B cell (primary cell): ENCODE data around the gene SELENOP. TPM values are rescaled to one million over a fixed set of nuclear protein-coding genes. Genes with fewer than 3 reads are reported as not detected.

Experiments used
- ATAC-seq: fragments of 200-7000 bp; cut with Tn5 transposase; one replicate; pipeline ENCODE4 v1.10.0; 2021; ENCODE audit warnings: low read depth, mild to moderate bottlenecking, moderate number of reproducible peaks, moderate library complexity
- CTCF ChIA-PET: fragments of 350-600 bp; sonication (Branson Sonifier 250); formaldehyde crosslinking; loops from one replicate; lab custom pipeline; 2021; ENCODE audit warnings: antibody characterized with exemption, inconsistent platforms; lab: Charles Lee
- POLR2A ChIA-PET: fragments of 350-600 bp; sonication (Branson Sonifier 250); formaldehyde crosslinking; loops from one replicate; lab custom pipeline; 2021; ENCODE audit warnings: antibody characterized with exemption; lab: Charles Lee
- DNase-seq: peaks from one replicate; pipeline ENCODE4 v3.0.0; 2013
- H2AFZ ChIP-seq: 2 replicates; pipeline ENCODE4 v1.6.1; 2012; ENCODE audit warnings: mild to moderate bottlenecking, low read depth, low read length; ENCODE audit not compliant: insufficient read depth, poor library complexity, severe bottlenecking
- H3K27ac ChIP-seq, 2 donors: 1 replicate in 1 of 2; 2 replicates in 1 of 2; pipeline ENCODE4 v1.5.1; 2012 to 2013; ENCODE audit warnings: low read length in 2 of 2, mild to moderate bottlenecking in 2 of 2, moderate library complexity in 1 of 2
- H3K27me3 ChIP-seq, 4 experiments: fragments of 200-600 bp in 1 of 4; sonication (generic) in 1 of 4; replicated peaks in 1 of 4; 1 replicate in 2 of 4; 2 replicates in 2 of 4; pipeline versions ENCODE4 v1.6.1 to v1.7.0; 2013 to 2016; ENCODE audit warnings: low read length in 3 of 4, mild to moderate bottlenecking in 2 of 4, mixed read lengths in 1 of 4, moderate library complexity in 1 of 4; ENCODE audit not compliant: insufficient read depth in 4 of 4, control insufficient read depth in 3 of 4; ENCODE audit errors: control extremely low read depth in 1 of 4
- H3K36me3 ChIP-seq, 2 experiments: replicated peaks in 1 of 2; 1 replicate in 1 of 2; 2 replicates in 1 of 2; pipeline versions ENCODE4 v1.6.1 to v1.7.1; 2013; ENCODE audit warnings: low read length in 1 of 2; ENCODE audit not compliant: insufficient read depth in 2 of 2, control insufficient read depth in 1 of 2; ENCODE audit errors: control extremely low read depth in 1 of 2, extremely low read depth in 1 of 2
- H3K4me1 ChIP-seq, 2 donors: fragments of 200-600 bp in 1 of 2; sonication (generic) in 1 of 2; 1 replicate in 1 of 2; 2 replicates in 1 of 2; pipeline versions ENCODE4 v1.5.1 to v1.6.1; 2013 to 2017; ENCODE audit warnings: low read length in 2 of 2; ENCODE audit not compliant: control insufficient read depth in 2 of 2, insufficient read depth in 2 of 2
- H3K4me2 ChIP-seq: replicated peaks from 2 replicates; pipeline ENCODE3; 2012; ENCODE audit warnings: mild to moderate bottlenecking, low read depth, low read length; ENCODE audit not compliant: poor library complexity, severe bottlenecking
- H3K4me3 ChIP-seq, 5 experiments: fragments of 200-600 bp in 1 of 5; sonication (generic) in 1 of 5; 1 replicate in 3 of 5; 2 replicates in 2 of 5; pipeline versions ENCODE4 v1.5.1 to v1.7.0; 2011 to 2016; ENCODE audit warnings: low read length in 4 of 5, mild to moderate bottlenecking in 4 of 5, low read depth in 2 of 5, control low read depth in 1 of 5, moderate library complexity in 1 of 5; ENCODE audit not compliant: insufficient read depth in 1 of 5; ENCODE audit errors: control extremely low read depth in 1 of 5, extremely low read depth in 1 of 5
- H3K79me2 ChIP-seq: fragments of 200-600 bp; sonication (generic); one replicate; pipeline ENCODE4 v1.6.0; 2016; ENCODE audit warnings: low read length; ENCODE audit not compliant: control insufficient read depth, insufficient read depth
- H3K9ac ChIP-seq: fragments of 200-600 bp; sonication (generic); 2 replicates; pipeline ENCODE4 v1.6.1; 2017; ENCODE audit warnings: mild to moderate bottlenecking, low read length, moderate library complexity
- H3K9me3 ChIP-seq, 3 donors: one replicate each; pipeline versions ENCODE4 v1.6.1 to v1.7.1; 2013; ENCODE audit warnings: low read length in 2 of 3; ENCODE audit not compliant: control insufficient read depth in 2 of 3, insufficient read depth in 1 of 3; ENCODE audit errors: control extremely low read depth in 1 of 3
- H4K20me1 ChIP-seq: 2 replicates; pipeline ENCODE4 v1.6.0; 2012; ENCODE audit warnings: mild to moderate bottlenecking, low read length; ENCODE audit not compliant: insufficient read depth, control insufficient read depth, poor library complexity, severe bottlenecking
- H3K27ac Mint-ChIP-seq: one replicate; pipeline ENCODE4 v1.8.0; 2021; ENCODE audit warnings: mixed read lengths
- H3K27me3 Mint-ChIP-seq: one replicate; pipeline ENCODE4 v1.8.0; 2021; ENCODE audit warnings: mixed read lengths
- H3K4me1 Mint-ChIP-seq: one replicate; pipeline ENCODE4 v1.8.0; 2021; ENCODE audit warnings: mixed read lengths
- H3K4me3 Mint-ChIP-seq: one replicate; pipeline ENCODE4 v1.8.0; 2021; ENCODE audit warnings: mixed read lengths
- H3K9me3 Mint-ChIP-seq: one replicate; pipeline ENCODE4 v1.8.0; 2022; ENCODE audit warnings: mixed read lengths; ENCODE audit not compliant: insufficient read depth
- EZH2 ChIP-seq: IDR thresholded peaks from 2 replicates; pipeline ENCODE4 v1.6.1; 2012; ENCODE audit warnings: borderline replicate concordance, low read depth, mild to moderate bottlenecking, moderate library complexity, low read length; ENCODE audit not compliant: insufficient read depth, poor library complexity, severe bottlenecking
- WGBS: methylation state at CpG from one replicate; pipeline ENCODE4 v1.1.5; 2013; ENCODE audit warnings: missing lambda C conversion rate; ENCODE audit not compliant: insufficient coverage; 5-methylcytosine and 5-hydroxymethylcytosine counted together
- intact Hi-C: fragments of 100-400 bp; cut with micrococcal nuclease; formaldehyde crosslinking; loops from one replicate; pipeline ENCODE4 v1.10.0; 2022
- polyA plus RNA-seq: library from polyadenylated mRNA; depleted of rRNA; stranded (reverse); fragments of >200 nt; gene quantifications from 2 replicates; pipeline ENCODE4 v1.2.3, GENCODE V29; 2012
- total RNA-seq, 2 donors: library from RNA; stranded (reverse); fragments of 120-200 nt in 1 of 2; gene quantifications; 1 replicate in 1 of 2; 2 replicates in 1 of 2; pipeline versions ENCODE4 v1.2.3 to v1.2.4, GENCODE V29; 2013 to 2022
- TF ChIP-seq, protein P1 (sequence below): fragments of 200-600 bp; IDR thresholded peaks from one replicate; pipeline ENCODE4 v1.8.0; 2022; ENCODE audit warnings: antibody characterized with exemption, mild to moderate bottlenecking

Gene SELENOP
- total and polyA plus RNA-seq, 2 donors (not counting 1 experiment from before 2014, with no cell fraction given): 0.12 TPM; not detected in 1

DNA sequence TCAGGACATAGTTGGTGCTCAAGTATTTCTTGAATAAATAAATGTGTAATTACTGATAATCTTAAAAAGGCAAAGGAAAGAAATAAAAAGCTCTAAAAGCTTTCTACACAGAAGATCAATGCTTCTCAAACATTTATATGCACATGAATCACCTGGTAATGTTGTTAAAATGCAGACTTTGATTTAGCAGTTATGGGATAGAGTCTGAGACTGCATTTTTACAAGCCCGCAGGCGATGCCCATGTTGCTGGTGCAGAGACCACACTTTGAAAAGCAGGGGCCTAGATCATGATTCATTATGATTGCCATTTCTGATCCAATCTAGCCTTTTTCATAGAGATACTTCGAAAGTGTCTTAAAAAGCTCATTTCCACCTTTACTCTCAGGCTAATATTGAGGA is 58.6 kb downstream of the SELENOP start:
- Histone ChIP-seq H3K36me3 (no peaks in the 10 kb centered on the region), H3K27ac (no peak overlapping the region), H3K27me3 (no peaks in the 10 kb centered on the region), H3K4me1 (peaks cover 4 to 7% of the 10 kb centered on the region in 2 donors), H3K9ac (no peak overlapping the region), H3K9me3 (no peaks in the 10 kb centered on the region), H3K4me3 (no peak overlapping the region), H4K20me1 (no peaks in the 10 kb centered on the region), H2AFZ (no peak overlapping the region), H3K4me2 (no peak overlapping the region), H3K79me2 (no peaks in the 10 kb centered on the region)
- TF ChIP-seq, protein P1, sequence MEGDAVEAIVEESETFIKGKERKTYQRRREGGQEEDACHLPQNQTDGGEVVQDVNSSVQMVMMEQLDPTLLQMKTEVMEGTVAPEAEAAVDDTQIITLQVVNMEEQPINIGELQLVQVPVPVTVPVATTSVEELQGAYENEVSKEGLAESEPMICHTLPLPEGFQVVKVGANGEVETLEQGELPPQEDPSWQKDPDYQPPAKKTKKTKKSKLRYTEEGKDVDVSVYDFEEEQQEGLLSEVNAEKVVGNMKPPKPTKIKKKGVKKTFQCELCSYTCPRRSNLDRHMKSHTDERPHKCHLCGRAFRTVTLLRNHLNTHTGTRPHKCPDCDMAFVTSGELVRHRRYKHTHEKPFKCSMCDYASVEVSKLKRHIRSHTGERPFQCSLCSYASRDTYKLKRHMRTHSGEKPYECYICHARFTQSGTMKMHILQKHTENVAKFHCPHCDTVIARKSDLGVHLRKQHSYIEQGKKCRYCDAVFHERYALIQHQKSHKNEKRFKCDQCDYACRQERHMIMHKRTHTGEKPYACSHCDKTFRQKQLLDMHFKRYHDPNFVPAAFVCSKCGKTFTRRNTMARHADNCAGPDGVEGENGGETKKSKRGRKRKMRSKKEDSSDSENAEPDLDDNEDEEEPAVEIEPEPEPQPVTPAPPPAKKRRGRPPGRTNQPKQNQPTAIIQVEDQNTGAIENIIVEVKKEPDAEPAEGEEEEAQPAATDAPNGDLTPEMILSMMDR: no peak
- no peak for TF ChIP-seq EZH2
- Mint-ChIP-seq H3K27ac (no peak overlapping the region), H3K4me1 (peaks cover 9% of the 10 kb centered on the region), H3K4me3 (no peak overlapping the region), H3K9me3 (no peaks in the 10 kb centered on the region), H3K27me3 (no peaks in the 10 kb centered on the region)
- ATAC-seq (no peak), DNase-seq (no peak)
- intact Hi-C loops: no loop called here
- ChIA-PET POLR2A (no interaction called here), CTCF (no interaction called here)
- WGBS: 100% methylated on average over 2 of the region's 3 CpGs

DNA sequence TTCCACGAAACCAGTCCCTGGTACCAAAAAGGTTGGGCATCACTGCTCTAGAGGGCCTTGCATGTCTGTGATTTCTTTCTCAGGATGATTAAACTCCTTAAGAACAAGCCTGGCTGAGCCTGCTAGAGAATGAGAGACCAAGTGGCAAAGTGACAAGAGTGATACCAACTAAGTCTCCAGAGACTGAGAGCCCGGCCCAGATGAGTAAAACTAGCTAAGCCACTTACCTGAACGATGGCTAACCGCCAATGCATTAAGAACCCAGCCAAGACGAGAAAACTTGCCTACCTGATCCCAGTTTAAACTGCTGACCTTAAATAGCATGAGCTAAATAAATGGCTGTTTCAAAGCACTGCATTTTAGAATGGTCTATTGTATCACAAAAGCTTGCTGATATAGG is 60.6 kb downstream of the SELENOP start:
- Histone ChIP-seq H3K9me3 (no peaks in the 10 kb centered on the region), H3K9ac (no peak overlapping the region), H3K27ac (no peak overlapping the region), H3K79me2 (no peaks in the 10 kb centered on the region), H3K27me3 (no peaks in the 10 kb centered on the region), H3K4me1 (no peaks in the 10 kb centered on the region), H2AFZ (no peak overlapping the region), H3K36me3 (no peaks in the 10 kb centered on the region), H3K4me2 (no peak overlapping the region), H3K4me3 (no peak overlapping the region), H4K20me1 (no peaks in the 10 kb centered on the region)
- Mint-ChIP-seq H3K27ac (no peak overlapping the region), H3K4me1 (no peaks in the 10 kb centered on the region), H3K4me3 (no peak overlapping the region), H3K27me3 (no peaks in the 10 kb centered on the region), H3K9me3 (no peaks in the 10 kb centered on the region)
- TF ChIP-seq EZH2: no peak
- TF ChIP-seq, protein P1: no peak
- intact Hi-C loops: no loop called here
- no CpG with 5 or more reads among the region's 5 CpGs for WGBS
- DNase-seq (no peak), ATAC-seq (no peak)
- CTCF ChIA-PET: interaction anchor here (0.8 to 1.1 kb wide), 2 partner anchors 10 to 139 kb away, joined by 3 read pairs; no protein-coding TSS in a partner anchor
- POLR2A ChIA-PET: no interaction called here
